GM19455 (cell line): ENCODE results near the gene RNU6-9.

Experiments used
- ATAC-seq: cut with Tn5 transposase; IDR thresholded peaks from one replicate; pipeline ENCODE4 v1.9.1; 2021; ENCODE audit not compliant: unreplicated experiment

RNU6-9 gene

GRCh38 chr19:861141-861755 is 32.0 kb upstream of the RNU6-9 start:
- ATAC-seq, result no peak

- ATAC-seq, result no peak
Observed at GRCh38 chr19:861756-862580, 31.3 kb upstream of the RNU6-9 start.

GRCh38 chr19:862581-863314 is 30.5 kb upstream of the RNU6-9 start:
- ATAC-seq, result no peak

- ATAC-seq, result no peak
Observed at GRCh38 chr19:863315-863620, 30.0 kb upstream of the RNU6-9 start.

GRCh38 chr19:866769-867300 is 26.4 kb upstream of the RNU6-9 start:
- no peak for ATAC-seq

- no peak for ATAC-seq
Observed at GRCh38 chr19:867301-867793, 25.9 kb upstream of the RNU6-9 start.

- no peak for ATAC-seq
Observed at GRCh38 chr19:867855-868457, 25.3 kb upstream of the RNU6-9 start.

GRCh38 chr19:868458-869244 is 24.6 kb upstream of the RNU6-9 start:
- no peak for ATAC-seq

GRCh38 chr19:869245-870177 is 23.8 kb upstream of the RNU6-9 start:
- no peak for ATAC-seq

GRCh38 chr19:870314-870713 is 23.0 kb upstream of the RNU6-9 start:
- ATAC-seq, result no peak

GRCh38 chr19:870963-871401 is 22.3 kb upstream of the RNU6-9 start:
- ATAC-seq, result no peak

GRCh38 chr19:871446-872265 is 21.6 kb upstream of the RNU6-9 start:
- ATAC-seq, result no peak

- ATAC-seq, result peak; percentile 41
Observed at GRCh38 chr19:872266-872951, 20.9 kb upstream of the RNU6-9 start.

- no peak for ATAC-seq
Observed at GRCh38 chr19:873084-873483, 20.2 kb upstream of the RNU6-9 start.

GRCh38 chr19:873561-874041 is 19.7 kb upstream of the RNU6-9 start:
- no peak for ATAC-seq

- no peak for ATAC-seq
Observed at GRCh38 chr19:875265-875879, 17.9 kb upstream of the RNU6-9 start.

- ATAC-seq, result no peak
Observed at GRCh38 chr19:876089-876488, 17.2 kb upstream of the RNU6-9 start.
